ENCODE data around the gene KLF13. TPM values are rescaled to one million over a fixed set of nuclear protein-coding genes. Genes with fewer than 3 reads are reported as not detected.

The KLF13 gene
- total RNA-seq, 1 experiment from 2014 or later: 43.1 TPM

GRCh38 chr15:31400222-31400927, 73.7 kb downstream of the KLF13 start:
- in situ Hi-C loops (cut with HindIII; ENCODE audit: low pct_unique_long_range_greater_than_20kb, low sequenced_read_pairs): no loop called here
- no peak for DNase-seq (ENCODE audit: low read depth)

GRCh38 chr15:31401282-31401681, 74.6 kb downstream of the KLF13 start:
- in situ Hi-C loops (cut with HindIII; ENCODE audit: low pct_unique_long_range_greater_than_20kb, low sequenced_read_pairs): no loop called here
- no peak for DNase-seq (ENCODE audit: low read depth)

GRCh38 chr15:31402003-31402402, 75.4 kb downstream of the KLF13 start:
- DNase-seq (ENCODE audit: low read depth): no peak
- in situ Hi-C loops (cut with HindIII; ENCODE audit: low pct_unique_long_range_greater_than_20kb, low sequenced_read_pairs): no loop called here

- in situ Hi-C loops (cut with HindIII; ENCODE audit: low pct_unique_long_range_greater_than_20kb, low sequenced_read_pairs): no loop called here
- no peak for DNase-seq (ENCODE audit: low read depth)
Observed at GRCh38 chr15:31402511-31403056, 75.9 kb downstream of the KLF13 start.

GRCh38 chr15:31403096-31403495, 76.5 kb downstream of the KLF13 start:
- in situ Hi-C loops (cut with HindIII; ENCODE audit: low pct_unique_long_range_greater_than_20kb, low sequenced_read_pairs): no loop called here
- no peak for DNase-seq (ENCODE audit: low read depth)

GRCh38 chr15:31403606-31404005, 77.0 kb downstream of the KLF13 start:
- in situ Hi-C loops (cut with HindIII; ENCODE audit: low pct_unique_long_range_greater_than_20kb, low sequenced_read_pairs): no loop called here

GRCh38 chr15:31404345-31404744, 77.7 kb downstream of the KLF13 start:
- in situ Hi-C loops (cut with HindIII; ENCODE audit: low pct_unique_long_range_greater_than_20kb, low sequenced_read_pairs): no loop called here
- no peak for DNase-seq (ENCODE audit: low read depth)

More at GRCh38 chr15:31403606-31404005, 77.0 kb downstream of the KLF13 start:
- no peak for DNase-seq (ENCODE audit: low read depth)

- DNase-seq (ENCODE audit: low read depth): no peak
- in situ Hi-C loops (cut with HindIII; ENCODE audit: low pct_unique_long_range_greater_than_20kb, low sequenced_read_pairs): no loop called here
Observed at GRCh38 chr15:31405200-31405920, 78.7 kb downstream of the KLF13 start.

- no peak for DNase-seq (ENCODE audit: low read depth)
- in situ Hi-C loops (cut with HindIII; ENCODE audit: low pct_unique_long_range_greater_than_20kb, low sequenced_read_pairs): no loop called here
Observed at GRCh38 chr15:31407376-31407775, 80.7 kb downstream of the KLF13 start.

GRCh38 chr15:31407851-31408250, 81.2 kb downstream of the KLF13 start:
- in situ Hi-C loops (cut with HindIII; ENCODE audit: low pct_unique_long_range_greater_than_20kb, low sequenced_read_pairs): no loop called here
- DNase-seq (ENCODE audit: low read depth): no peak

- in situ Hi-C loops (cut with HindIII; ENCODE audit: low pct_unique_long_range_greater_than_20kb, low sequenced_read_pairs): no loop called here
- DNase-seq (ENCODE audit: low read depth): no peak
Observed at GRCh38 chr15:31408724-31409123, 82.1 kb downstream of the KLF13 start.

- no peak for DNase-seq (ENCODE audit: low read depth)
- in situ Hi-C loops (cut with HindIII; ENCODE audit: low pct_unique_long_range_greater_than_20kb, low sequenced_read_pairs): no loop called here
Observed at GRCh38 chr15:31409171-31409570, 82.5 kb downstream of the KLF13 start.

GRCh38 chr15:31412824-31413223, 86.2 kb downstream of the KLF13 start:
- no peak for DNase-seq (ENCODE audit: low read depth)
- in situ Hi-C loops (cut with HindIII; ENCODE audit: low pct_unique_long_range_greater_than_20kb, low sequenced_read_pairs): no loop called here

- in situ Hi-C loops (cut with HindIII; ENCODE audit: low pct_unique_long_range_greater_than_20kb, low sequenced_read_pairs): no loop called here
- DNase-seq (ENCODE audit: low read depth): no peak
Observed at GRCh38 chr15:31415201-31415600, 88.6 kb downstream of the KLF13 start.

- no peak for DNase-seq (ENCODE audit: low read depth)
- in situ Hi-C loops (cut with HindIII; ENCODE audit: low pct_unique_long_range_greater_than_20kb, low sequenced_read_pairs): no loop called here
Observed at GRCh38 chr15:31419820-31420219, 93.2 kb downstream of the KLF13 start.

- in situ Hi-C loops (cut with HindIII; ENCODE audit: low pct_unique_long_range_greater_than_20kb, low sequenced_read_pairs): no loop called here
- DNase-seq (ENCODE audit: low read depth): no peak
Observed at GRCh38 chr15:31427411-31427810, 100.8 kb downstream of the KLF13 start.
